ENCODE measurements around the gene CLEC2L. TPM values are rescaled to one million over a fixed set of nuclear protein-coding genes. Genes with fewer than 3 reads are reported as not detected.

Gene CLEC2L
- total RNA-seq, 1 donor from 2014 or later: not detected

- H3K9me3 Mint-ChIP-seq: peaks cover 2% of the 10 kb centered on the region
- H3K4me3 Mint-ChIP-seq: no peak overlapping the region
- DNase-seq (no peak), ATAC-seq (ENCODE audit: low read depth) (no peak)
- no peaks in the 10 kb centered on the region for H3K36me3 Mint-ChIP-seq (ENCODE audit: low read depth)
- ChIA-PET CTCF (no interaction called here), POLR2A (no interaction called here)
- H3K27me3 Mint-ChIP-seq: peaks cover 9% of the 10 kb centered on the region
- no peak overlapping the region for H3K27ac Mint-ChIP-seq
- H3K4me1 Mint-ChIP-seq: no peaks in the 10 kb centered on the region
- no peak for TF ChIP-seq CTCF (IDR thresholded peaks at IDR 0.05)
- intact Hi-C loops (cut with micrococcal nuclease): no loop called here
These were observed 34.5 kb downstream of the CLEC2L start for GRCh38 chr7:139557857-139558581.

GRCh38 chr7:139559364-139560105 is 36.0 kb downstream of the CLEC2L start:
- H3K4me1 Mint-ChIP-seq: no peaks in the 10 kb centered on the region
- CTCF ChIA-PET: no interaction called here
- no peak overlapping the region for H3K27ac Mint-ChIP-seq
- POLR2A ChIA-PET: no interaction called here
- DNase-seq: no peak
- H3K36me3 Mint-ChIP-seq (ENCODE audit: low read depth): no peaks in the 10 kb centered on the region
- H3K9me3 Mint-ChIP-seq: peaks cover 2% of the 10 kb centered on the region
- H3K4me3 Mint-ChIP-seq: no peak overlapping the region
- intact Hi-C loops (cut with micrococcal nuclease): no loop called here
- TF ChIP-seq CTCF (IDR thresholded peaks at IDR 0.05): no peak
- peaks cover 9% of the 10 kb centered on the region for H3K27me3 Mint-ChIP-seq
- ATAC-seq (ENCODE audit: low read depth): no peak

- POLR2A ChIA-PET: no interaction called here
- intact Hi-C loops (cut with micrococcal nuclease): no loop called here
- no peak for TF ChIP-seq CTCF (IDR thresholded peaks at IDR 0.05)
- ATAC-seq (ENCODE audit: low read depth): no peak
- CTCF ChIA-PET: no interaction called here
- H3K9me3 Mint-ChIP-seq: peaks cover 2% of the 10 kb centered on the region
- H3K4me3 Mint-ChIP-seq: no peak overlapping the region
- peaks cover 7% of the 10 kb centered on the region for H3K27me3 Mint-ChIP-seq
- H3K27ac Mint-ChIP-seq: no peak overlapping the region
- no peak for DNase-seq
- H3K36me3 Mint-ChIP-seq (ENCODE audit: low read depth): no peaks in the 10 kb centered on the region
- no peaks in the 10 kb centered on the region for H3K4me1 Mint-ChIP-seq
These were observed 36.7 kb downstream of the CLEC2L start for GRCh38 chr7:139560199-139560598.

GRCh38 chr7:139560678-139561077 is 37.2 kb downstream of the CLEC2L start:
- H3K27me3 Mint-ChIP-seq: peaks cover 7% of the 10 kb centered on the region
- DNase-seq: no peak
- no peak for ATAC-seq (ENCODE audit: low read depth)
- ChIA-PET CTCF (no interaction called here), POLR2A (no interaction called here)
- peaks cover 2% of the 10 kb centered on the region for H3K9me3 Mint-ChIP-seq
- H3K4me1 Mint-ChIP-seq: no peaks in the 10 kb centered on the region
- no peaks in the 10 kb centered on the region for H3K36me3 Mint-ChIP-seq (ENCODE audit: low read depth)
- no peak overlapping the region for H3K27ac Mint-ChIP-seq
- no peak overlapping the region for H3K4me3 Mint-ChIP-seq
- intact Hi-C loops (cut with micrococcal nuclease): no loop called here
- TF ChIP-seq CTCF (IDR thresholded peaks at IDR 0.05): no peak

GRCh38 chr7:139562491-139562890 is 39.0 kb downstream of the CLEC2L start:
- no peak overlapping the region for H3K4me3 Mint-ChIP-seq
- H3K4me1 Mint-ChIP-seq: no peaks in the 10 kb centered on the region
- H3K36me3 Mint-ChIP-seq (ENCODE audit: low read depth): no peaks in the 10 kb centered on the region

More at GRCh38 chr7:139562491-139562890, 39.0 kb downstream of the CLEC2L start:
- CTCF ChIA-PET: no interaction called here
- DNase-seq (no peak), ATAC-seq (ENCODE audit: low read depth) (no peak)
- TF ChIP-seq CTCF (IDR thresholded peaks at IDR 0.05): no peak
- intact Hi-C loops (cut with micrococcal nuclease): no loop called here
- H3K27me3 Mint-ChIP-seq: peaks cover 7% of the 10 kb centered on the region
- no peak overlapping the region for H3K27ac Mint-ChIP-seq
- POLR2A ChIA-PET: no interaction called here
- H3K9me3 Mint-ChIP-seq: peaks cover 2% of the 10 kb centered on the region

Data from activated B cell treated with CpG ODN at 0.5 μM for 24 hours (primary cell).